Coronary artery (tissue), 2 donors: ENCODE results near the gene HIVEP1.

Experiments
- DNase-seq: peaks from one replicate; pipeline ENCODE4 v3.0.0-alpha.2; 2017; ENCODE audit warnings: low spot score
- H3K27ac ChIP-seq, 2 donors: fragments of 200-600 bp; sonication (generic); one replicate each; pipeline ENCODE4 v1.5.1; 2016 to 2019
- H3K4me3 ChIP-seq: fragments of 200-600 bp; sonication (generic); 2 replicates; pipeline ENCODE4 v1.5.1; 2016; ENCODE audit warnings: mild to moderate bottlenecking, moderate library complexity
- CTCF ChIP-seq: fragments of 200-600 bp; sonication (generic); IDR thresholded peaks from one replicate; pipeline ENCODE4 v1.5.1; 2019; ENCODE audit warnings: antibody characterized with exemption

The HIVEP1 gene

GRCh38 chr6:12203001-12203400 is 190.9 kb downstream of the HIVEP1 start:
- Histone ChIP-seq H3K27ac (peak overlapping the region; percentile 38 to 75), H3K4me3 (no peak overlapping the region)
- no peak for TF ChIP-seq CTCF
- DNase-seq = no peak

GRCh38 chr6:12208190-12208589 is 196.1 kb downstream of the HIVEP1 start:
- no peak for DNase-seq
- H3K27ac ChIP-seq = no peak overlapping the region
- H3K4me3 ChIP-seq = no peak overlapping the region
- TF ChIP-seq CTCF = no peak

GRCh38 chr6:12208673-12209072 is 196.6 kb downstream of the HIVEP1 start:
- no peak overlapping the region for H3K27ac ChIP-seq
- TF ChIP-seq CTCF = no peak
- DNase-seq = no peak
- H3K4me3 ChIP-seq = no peak overlapping the region
